AG04450 (cell line): Measurements from ENCODE around the gene TTC7B. TPM values are rescaled to one million over a fixed set of nuclear protein-coding genes. Genes with fewer than 3 reads are reported as not detected.

Experiments used
- CTCF ChIA-PET: fragments of 300-600, 350-600 bp; formaldehyde crosslinking; extraction: SDS; loops from one replicate; lab custom pipeline; 2022; ENCODE audit warnings: antibody characterized with exemption, inconsistent platforms; lab: Charles Lee
- POLR2A ChIA-PET: fragments of 350-600 bp; formaldehyde crosslinking; extraction: SDS; loops from one replicate; lab custom pipeline; 2021; ENCODE audit warnings: antibody characterized with exemption, inconsistent platforms; lab: Yijun Ruan, JAX
- DNase-seq: peaks from one replicate; pipeline ENCODE4 v3.0.0-alpha.2; 2011; ENCODE audit warnings: low read depth, low spot score
- H3K27ac ChIP-seq: one replicate; pipeline ENCODE4 v1.5.1; 2012; ENCODE audit warnings: low read depth, low read length, control low read depth
- H3K27me3 ChIP-seq: one replicate; pipeline ENCODE4 v1.6.0; 2012; ENCODE audit warnings: low read length; ENCODE audit not compliant: control insufficient read depth, insufficient read depth
- H3K4me3 ChIP-seq: 2 replicates; pipeline ENCODE4 v1.5.1; 2011; ENCODE audit warnings: mild to moderate bottlenecking, low read depth, low read length, control low read depth
- H3K9me3 ChIP-seq: 2 replicates; pipeline ENCODE4 v1.5.1; 2012; ENCODE audit warnings: low read length; ENCODE audit not compliant: control insufficient read depth, insufficient read depth
- polyA plus RNA-seq: library from polyadenylated mRNA; depleted of rRNA; stranded (reverse); fragments of >200 nt; gene quantifications from 2 replicates; pipeline ENCODE4 v1.2.3, GENCODE V29; 2011
- TF ChIP-seq, protein P1 (sequence below): IDR thresholded peaks from 2 replicates; pipeline ENCODE4 v1.5.1; 2011; ENCODE audit warnings: low read depth, low read length, control low read depth, inconsistent platforms

TTC7B gene
- polyA plus RNA-seq, 1 experiment: 36.0 TPM

DNA sequence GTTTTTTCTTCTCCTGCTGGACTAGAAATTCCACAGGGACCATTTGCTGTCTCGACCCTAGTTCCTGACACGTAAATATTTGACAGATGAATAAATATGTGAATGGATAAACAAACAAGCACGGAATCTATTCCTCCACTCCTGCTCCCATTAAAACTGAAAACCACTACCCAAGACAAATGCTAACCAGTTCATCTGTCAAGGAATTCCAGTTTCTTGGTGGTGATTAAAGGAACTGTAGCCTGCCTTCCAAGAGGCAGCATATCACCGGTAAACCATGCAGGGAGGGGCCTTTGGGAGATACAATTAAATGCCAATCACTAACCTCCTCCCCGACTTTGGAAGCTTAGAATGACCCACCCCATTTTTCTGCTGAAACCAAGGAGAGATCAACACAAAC, 95.4 kb downstream of the TTC7B start:
- H3K27ac ChIP-seq: no peak overlapping the region
- H3K27me3 ChIP-seq: no peaks in the 10 kb centered on the region
- ChIA-PET CTCF (interaction anchor here (0.9 to 2.0 kb wide), 3 partner anchors 24 to 321 kb away, joined by 3 to 9 read pairs (median 5); no protein-coding TSS in a partner anchor), POLR2A (no interaction called here)
- no peak for DNase-seq
- H3K9me3 ChIP-seq: peaks cover 3% of the 10 kb centered on the region
- TF ChIP-seq, protein P1, sequence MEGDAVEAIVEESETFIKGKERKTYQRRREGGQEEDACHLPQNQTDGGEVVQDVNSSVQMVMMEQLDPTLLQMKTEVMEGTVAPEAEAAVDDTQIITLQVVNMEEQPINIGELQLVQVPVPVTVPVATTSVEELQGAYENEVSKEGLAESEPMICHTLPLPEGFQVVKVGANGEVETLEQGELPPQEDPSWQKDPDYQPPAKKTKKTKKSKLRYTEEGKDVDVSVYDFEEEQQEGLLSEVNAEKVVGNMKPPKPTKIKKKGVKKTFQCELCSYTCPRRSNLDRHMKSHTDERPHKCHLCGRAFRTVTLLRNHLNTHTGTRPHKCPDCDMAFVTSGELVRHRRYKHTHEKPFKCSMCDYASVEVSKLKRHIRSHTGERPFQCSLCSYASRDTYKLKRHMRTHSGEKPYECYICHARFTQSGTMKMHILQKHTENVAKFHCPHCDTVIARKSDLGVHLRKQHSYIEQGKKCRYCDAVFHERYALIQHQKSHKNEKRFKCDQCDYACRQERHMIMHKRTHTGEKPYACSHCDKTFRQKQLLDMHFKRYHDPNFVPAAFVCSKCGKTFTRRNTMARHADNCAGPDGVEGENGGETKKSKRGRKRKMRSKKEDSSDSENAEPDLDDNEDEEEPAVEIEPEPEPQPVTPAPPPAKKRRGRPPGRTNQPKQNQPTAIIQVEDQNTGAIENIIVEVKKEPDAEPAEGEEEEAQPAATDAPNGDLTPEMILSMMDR: no peak
- no peak overlapping the region for H3K4me3 ChIP-seq

DNA sequence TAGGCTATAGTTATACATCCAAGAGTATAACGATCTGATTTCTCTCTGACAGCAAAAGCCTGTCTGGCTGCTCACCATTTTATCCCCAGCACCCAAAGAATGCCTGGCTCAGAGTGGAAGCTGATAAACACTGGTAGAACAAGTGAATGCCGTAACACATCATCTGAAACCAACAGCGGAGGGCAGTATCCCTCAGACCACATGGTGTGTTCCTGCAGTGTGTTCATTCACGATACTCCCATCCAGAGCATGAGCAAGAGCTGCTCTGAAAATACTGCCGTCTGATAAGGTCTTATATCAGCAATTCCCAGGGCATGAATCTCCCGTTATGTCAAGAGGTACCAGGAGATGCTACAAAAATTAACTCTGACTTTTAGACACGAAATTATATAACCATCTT, 95.9 kb downstream of the TTC7B start:
- DNase-seq: no peak
- Histone ChIP-seq H3K4me3 (no peak overlapping the region), H3K27me3 (no peaks in the 10 kb centered on the region), H3K27ac (no peak overlapping the region), H3K9me3 (peaks cover 3% of the 10 kb centered on the region)
- POLR2A ChIA-PET: no interaction called here
- CTCF ChIA-PET: interaction anchor here (0.9 to 2.0 kb wide), 3 partner anchors 23 to 321 kb away, joined by 3 to 9 read pairs (median 5); no protein-coding TSS in a partner anchor
- TF ChIP-seq, protein P1: no peak

DNA sequence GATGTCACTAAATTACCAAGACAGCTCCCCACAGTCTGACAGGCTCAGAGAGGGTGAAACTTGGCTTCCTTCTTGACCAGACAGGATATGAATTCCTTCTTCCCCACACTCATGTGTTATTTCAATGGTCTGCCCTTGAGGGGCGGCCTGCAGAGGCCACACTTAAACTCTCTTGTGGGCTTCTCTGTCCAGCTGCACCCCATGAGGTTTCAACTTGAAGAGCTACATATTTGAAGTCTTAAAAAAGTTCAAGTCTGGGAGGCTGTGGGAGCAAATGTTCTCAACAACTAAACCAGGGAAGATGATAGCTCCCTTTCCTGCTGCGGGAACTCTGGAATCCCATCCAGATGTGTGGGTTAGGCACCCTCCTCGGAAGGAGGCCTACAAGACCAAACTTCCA, 98.3 kb downstream of the TTC7B start:
- ChIA-PET POLR2A (no interaction called here), CTCF (interaction anchor here (0.5 kb wide), 1 partner anchor 27 kb away, joined by 4 read pairs; no protein-coding TSS in a partner anchor)
- no peak for DNase-seq
- no peaks in the 10 kb centered on the region for H3K27me3 ChIP-seq
- H3K9me3 ChIP-seq: no peaks in the 10 kb centered on the region
- H3K4me3 ChIP-seq: no peak overlapping the region
- TF ChIP-seq, protein P1: no peak
- no peak overlapping the region for H3K27ac ChIP-seq

DNA sequence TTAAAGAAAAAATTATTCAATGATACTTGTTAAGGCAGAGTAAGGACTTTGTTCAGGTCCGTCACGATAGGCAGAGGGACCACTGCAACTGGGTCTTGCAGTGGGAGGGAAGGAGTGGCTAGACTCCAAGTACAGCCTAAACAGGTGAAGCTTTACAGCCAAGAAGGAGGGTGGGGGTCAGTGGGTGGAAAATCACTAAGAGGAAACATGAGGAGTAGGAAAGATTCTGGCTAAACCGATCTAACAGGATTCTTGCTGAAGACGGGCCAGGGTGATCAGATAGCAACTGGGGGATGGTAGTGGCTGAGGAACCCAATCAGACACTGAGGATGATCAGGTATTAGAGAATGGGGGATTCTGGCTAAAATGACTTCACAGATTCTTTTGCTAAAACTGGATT, 100.2 kb downstream of the TTC7B start:
- ChIA-PET POLR2A (no interaction called here), CTCF (no interaction called here)
- H3K9me3 ChIP-seq: no peaks in the 10 kb centered on the region
- no peak overlapping the region for H3K27ac ChIP-seq
- no peak for DNase-seq
- no peaks in the 10 kb centered on the region for H3K27me3 ChIP-seq
- H3K4me3 ChIP-seq: no peak overlapping the region
- TF ChIP-seq, protein P1: no peak

DNA sequence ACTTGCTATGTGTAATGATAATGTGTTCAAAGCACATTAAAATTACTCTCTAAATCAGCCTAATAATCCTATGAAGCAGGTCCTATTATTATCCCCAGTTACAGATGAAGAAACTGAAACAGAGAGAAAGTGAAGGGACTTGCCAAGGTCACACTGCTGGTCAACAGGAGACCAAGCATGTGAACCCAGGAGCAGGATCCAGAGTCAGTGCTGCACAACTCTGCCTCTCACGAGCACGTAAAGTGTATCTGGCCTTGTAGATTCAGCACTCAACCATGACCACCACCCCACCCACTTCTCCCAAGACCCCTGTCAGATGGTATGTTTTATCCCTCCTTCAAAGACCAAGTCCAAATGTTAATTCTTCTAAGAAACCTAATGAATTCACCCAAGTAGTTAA, 100.7 kb downstream of the TTC7B start:
- H3K27ac ChIP-seq: no peak overlapping the region
- H3K4me3 ChIP-seq: no peak overlapping the region
- TF ChIP-seq, protein P1: no peak
- ChIA-PET POLR2A (no interaction called here), CTCF (interaction anchor here (1.0 to 1.6 kb wide), 2 partner anchors 43 to 316 kb away, joined by 3 to 7 read pairs; no protein-coding TSS in a partner anchor)
- DNase-seq: no peak
- H3K9me3 ChIP-seq: no peaks in the 10 kb centered on the region
- H3K27me3 ChIP-seq: no peaks in the 10 kb centered on the region
